GM18498 (cell line): Measurements from ENCODE around the gene FRMD6.
A peak's percentile ranks its signal among the peaks of the same experiment; 100 is the strongest.
"Not testable (repeated sequence)": the region's sequence is repeated elsewhere in the genome, so short reads cannot be mapped to it uniquely, and the experiment has no call there.

Source experiments
- ATAC-seq: cut with Tn5 transposase; IDR thresholded peaks from one replicate; pipeline ENCODE4 v1.9.1; 2021; ENCODE audit warnings: mild to moderate bottlenecking, moderate library complexity; ENCODE audit not compliant: unreplicated experiment

Gene FRMD6

GRCh38 chr14:51766586-51766985 is 114.9 kb downstream of the FRMD6 start:
- ATAC-seq = not testable (repeated sequence)

- ATAC-seq = not testable (repeated sequence)
Measured at GRCh38 chr14:51769261-51769660, 117.6 kb downstream of the FRMD6 start.

- ATAC-seq = no peak
Measured at GRCh38 chr14:51774209-51774608, 122.5 kb downstream of the FRMD6 start.

- no peak for ATAC-seq
Measured at GRCh38 chr14:51776102-51776894, 124.6 kb downstream of the FRMD6 start.

- ATAC-seq = peak; percentile 55
Measured at GRCh38 chr14:51780006-51780692, 128.4 kb downstream of the FRMD6 start.
